GM12865 (cell line): ENCODE data around the gene TEX9.
A peak's percentile ranks its signal among the peaks of the same experiment; 100 is the strongest.

Experiments used
- DNase-seq: peaks from one replicate; pipeline ENCODE4 v3.0.0; 2010; ENCODE audit warnings: low read depth
- H3K4me3 ChIP-seq: 2 replicates; pipeline ENCODE4 v1.5.1; 2011; ENCODE audit warnings: mild to moderate bottlenecking, low read depth, low read length, control low read depth
- TF ChIP-seq, protein P1 (sequence below): IDR thresholded peaks from 2 replicates; pipeline ENCODE4 v1.5.1; 2011; ENCODE audit warnings: low read length, control low read depth, low read depth, inconsistent platforms; ENCODE audit not compliant: insufficient read depth; ENCODE audit errors: missing control alignments

TEX9 gene

DNA sequence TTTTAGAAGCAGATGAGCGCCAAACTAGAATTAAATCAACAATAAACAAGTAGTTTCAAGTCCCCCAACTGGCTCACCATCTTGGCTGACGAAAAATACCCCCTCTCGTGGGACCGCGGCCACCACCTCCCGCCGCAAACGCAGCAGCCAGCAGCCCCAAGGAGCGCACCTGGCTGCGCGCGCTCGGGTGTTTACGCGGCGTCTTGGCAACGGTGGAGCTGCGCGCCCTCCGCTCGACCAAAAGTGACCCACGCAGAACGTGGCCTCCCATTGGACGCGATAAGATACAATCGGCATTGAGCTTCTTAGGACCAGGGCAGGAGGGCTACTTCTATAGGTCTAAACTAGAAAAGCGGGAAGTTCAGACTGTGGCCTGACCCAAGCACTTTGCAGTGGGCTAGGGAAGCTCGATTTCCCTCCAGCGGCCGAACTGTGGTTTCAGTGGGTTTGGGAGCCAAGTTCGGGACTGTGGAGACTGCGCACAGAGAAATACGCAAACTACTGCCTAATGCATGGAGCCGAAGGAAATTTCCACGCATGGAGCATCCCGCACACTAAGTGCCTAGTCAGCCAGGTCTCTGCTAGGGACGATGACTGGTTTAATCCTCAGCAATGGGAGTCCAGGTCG lies 99.8 kb downstream of the TEX9 start, which contains the start of gene MNS1:
MNS1 (minus strand) TSS at position 245 of the 628 bp plus-strand sequence; CDS start at position 80, 165 bp downstream.
- TF ChIP-seq, protein P1, sequence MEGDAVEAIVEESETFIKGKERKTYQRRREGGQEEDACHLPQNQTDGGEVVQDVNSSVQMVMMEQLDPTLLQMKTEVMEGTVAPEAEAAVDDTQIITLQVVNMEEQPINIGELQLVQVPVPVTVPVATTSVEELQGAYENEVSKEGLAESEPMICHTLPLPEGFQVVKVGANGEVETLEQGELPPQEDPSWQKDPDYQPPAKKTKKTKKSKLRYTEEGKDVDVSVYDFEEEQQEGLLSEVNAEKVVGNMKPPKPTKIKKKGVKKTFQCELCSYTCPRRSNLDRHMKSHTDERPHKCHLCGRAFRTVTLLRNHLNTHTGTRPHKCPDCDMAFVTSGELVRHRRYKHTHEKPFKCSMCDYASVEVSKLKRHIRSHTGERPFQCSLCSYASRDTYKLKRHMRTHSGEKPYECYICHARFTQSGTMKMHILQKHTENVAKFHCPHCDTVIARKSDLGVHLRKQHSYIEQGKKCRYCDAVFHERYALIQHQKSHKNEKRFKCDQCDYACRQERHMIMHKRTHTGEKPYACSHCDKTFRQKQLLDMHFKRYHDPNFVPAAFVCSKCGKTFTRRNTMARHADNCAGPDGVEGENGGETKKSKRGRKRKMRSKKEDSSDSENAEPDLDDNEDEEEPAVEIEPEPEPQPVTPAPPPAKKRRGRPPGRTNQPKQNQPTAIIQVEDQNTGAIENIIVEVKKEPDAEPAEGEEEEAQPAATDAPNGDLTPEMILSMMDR, result no peak
- peak within 1 kb of the TSS; percentile 54 for H3K4me3 ChIP-seq
- DNase-seq, result peak; percentile 98

DNA sequence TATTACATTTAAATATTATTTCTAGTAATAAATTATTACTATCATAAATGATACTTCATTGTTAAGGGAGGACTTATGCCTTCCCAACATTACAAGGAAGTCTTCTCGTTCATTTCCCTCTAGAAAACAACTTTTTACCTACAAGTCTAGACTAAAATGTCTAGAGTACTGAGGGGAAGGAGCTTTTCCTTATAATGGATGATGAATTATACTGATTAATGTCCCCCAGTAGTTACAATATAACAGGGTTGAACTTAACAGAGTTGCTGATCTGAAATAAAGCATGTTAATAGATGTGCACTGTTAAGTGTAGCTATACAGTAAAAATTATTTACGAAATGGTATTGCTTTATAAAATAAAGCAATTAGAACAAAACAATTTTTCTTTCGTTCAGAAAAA lies 102.4 kb downstream of the TEX9 start:
- TF ChIP-seq, protein P1, result no peak
- no peak overlapping the region for H3K4me3 ChIP-seq
- no peak for DNase-seq

- DNase-seq, result peak; percentile 64
- TF ChIP-seq, protein P1, result no peak
Measured at GRCh38 chr15:56468401-56468800, 103.2 kb downstream of the TEX9 start.

GRCh38 chr15:56469483-56469882 lies 104.3 kb downstream of the TEX9 start:
- TF ChIP-seq, protein P1, result no peak
- DNase-seq, result no peak
- no peak overlapping the region for H3K4me3 ChIP-seq

More at GRCh38 chr15:56468401-56468800, 103.2 kb downstream of the TEX9 start:
- peak overlapping the region; percentile 33 for H3K4me3 ChIP-seq

DNA sequence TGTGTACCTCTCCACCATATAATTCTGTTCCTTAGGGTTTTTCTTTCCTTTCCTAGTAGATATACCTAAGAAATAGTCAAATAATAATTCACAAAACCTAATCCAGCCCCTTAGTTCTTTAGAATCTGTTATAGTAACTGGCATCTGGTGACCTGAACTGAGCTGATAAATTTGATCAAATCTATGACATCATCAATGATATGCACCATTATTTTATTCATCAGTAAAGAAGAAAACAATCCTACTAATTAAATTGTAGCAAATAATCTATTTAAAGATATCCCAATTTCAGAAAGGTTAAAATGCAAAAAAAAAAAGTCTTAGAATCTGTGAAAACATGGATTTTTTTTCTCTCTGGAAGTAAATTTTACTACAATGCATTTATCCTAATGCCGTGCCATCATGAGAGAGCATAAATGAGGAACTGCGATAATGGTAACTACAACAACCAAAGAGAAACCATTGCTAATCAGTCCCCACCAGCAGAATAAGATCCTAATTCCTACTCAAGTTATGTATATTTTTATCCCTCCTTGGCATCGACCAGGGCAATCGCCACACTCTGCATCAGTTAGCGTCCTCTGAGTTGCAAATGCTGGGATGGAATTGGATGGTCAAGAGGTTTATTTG lies 106.3 kb downstream of the TEX9 start:
- DNase-seq, result no peak
- no peak overlapping the region for H3K4me3 ChIP-seq

DNA sequence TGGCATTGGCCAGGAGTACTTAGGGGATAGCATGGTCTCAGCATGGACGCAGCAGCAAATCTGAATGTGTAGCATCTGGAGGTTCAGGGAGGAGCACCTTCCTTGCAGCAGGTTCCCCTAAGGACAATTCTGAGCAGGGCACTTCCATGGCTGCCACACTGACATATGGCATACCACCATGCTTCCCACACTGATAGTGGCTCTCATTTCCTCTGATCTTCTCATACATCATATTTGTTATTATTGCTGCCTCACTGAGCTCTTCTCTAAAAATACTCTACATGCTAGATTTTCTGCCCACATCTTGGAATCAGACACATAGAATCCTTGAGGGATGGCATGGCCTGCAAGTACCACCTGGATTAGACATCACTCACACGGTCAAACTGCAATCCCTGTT lies 107.1 kb downstream of the TEX9 start:
- no peak for DNase-seq
- no peak overlapping the region for H3K4me3 ChIP-seq
- TF ChIP-seq, protein P1, result no peak

More for the DNA sequence above, 106.3 kb downstream of the TEX9 start:
- TF ChIP-seq, protein P1, result no peak
